ENCODE results near the gene CSRNP2. TPM values are rescaled to one million over a fixed set of nuclear protein-coding genes. Genes with fewer than 3 reads are reported as not detected.

CSRNP2 gene
- total and polyA plus RNA-seq, 2 of the 13 experiments (the other 11 are each of a cell fraction or from before 2014, with no cell fraction given), result 4.8 to 7.3 TPM

GRCh38 chr12:51025836-51026638, 57.4 kb downstream of the CSRNP2 start, which contains the start of gene SLC11A2 (continued):
- TF ChIP-seq ZNF446 (CRISPR knock-in tag; IDR thresholded peaks at IDR 0.05) (no peak; the same call in 1 of the 2 replicates), CREBL2 (CRISPR knock-in tag; IDR thresholded peaks at IDR 0.05; ENCODE audit: borderline replicate concordance) (0 out of 2 replicates have a peak, but pooled peaks have one; percentile 56), ZNF3 (CRISPR knock-in tag; IDR thresholded peaks at IDR 0.05) (no peak), ZNF83 (CRISPR knock-in tag; IDR thresholded peaks at IDR 0.05; ENCODE audit: borderline replicate concordance) (peak; percentile 8; the same call in 1 of the 2 replicates), CENPBD1 (CRISPR knock-in tag; IDR thresholded peaks at IDR 0.05; ENCODE audit: borderline replicate concordance, low read depth) (no peak; the same call in 1 of the 2 replicates), GTF3A (CRISPR knock-in tag; conservative IDR thresholded peaks at IDR 0.05) (no peak), GABPA (IDR thresholded peaks at IDR 0.05; ENCODE audit: low read depth, low read length) (no peak), GABPA (CRISPR knock-in tag; IDR thresholded peaks at IDR 0.05; ENCODE audit: low read depth) (no peak), SAFB2 (CRISPR knock-in tag; IDR thresholded peaks at IDR 0.05; ENCODE audit: borderline replicate concordance, low read depth) (no peak), GZF1 (CRISPR knock-in tag; IDR thresholded peaks at IDR 0.05) (peak; percentile 72), CHCHD3 (CRISPR knock-in tag; IDR thresholded peaks at IDR 0.05) (peak; percentile 61; the same call in 1 of the 2 replicates), ZNF414 (CRISPR knock-in tag; IDR thresholded peaks at IDR 0.05) (peak; percentile 72), RCOR2 (CRISPR knock-in tag; IDR thresholded peaks at IDR 0.05) (no peak), ZNF749 (CRISPR knock-in tag; IDR thresholded peaks at IDR 0.05; ENCODE audit: borderline replicate concordance) (peak; percentile 75), ZC3H4 (CRISPR knock-in tag; IDR thresholded peaks at IDR 0.05; ENCODE audit: borderline replicate concordance) (peak; percentile 24), TFE3 (CRISPR knock-in tag; IDR thresholded peaks at IDR 0.05) (peak; percentile 90), NCOR1 (IDR thresholded peaks at IDR 0.05; ENCODE audit: borderline replicate concordance, low read length) (no peak), RAD21 (CRISPR knock-in tag; IDR thresholded peaks at IDR 0.05) (peak; percentile 42), NONO (IDR thresholded peaks at IDR 0.05) (no peak), NONO (CRISPR knock-in tag; conservative IDR thresholded peaks at IDR 0.05) (peak; percentile 96), ZNF784 (CRISPR knock-in tag; IDR thresholded peaks at IDR 0.05; ENCODE audit: borderline replicate concordance) (peak; percentile 95; the same call in 1 of the 2 replicates), ZXDC (CRISPR knock-in tag; IDR thresholded peaks at IDR 0.05) (peak; percentile 80), ZMYM2 (CRISPR knock-in tag; IDR thresholded peaks at IDR 0.05) (peak; percentile 86), ZNF274 (CRISPR knock-in tag; IDR thresholded peaks at IDR 0.05) (peak; percentile 71; the same call in 1 of the 2 replicates)

All from HepG2 (cell line).